ENCODE data around the gene TMOD3. TPM values are rescaled to one million over a fixed set of nuclear protein-coding genes. Genes with fewer than 3 reads are reported as not detected.
A peak's percentile ranks its signal among the peaks of the same experiment; 100 is the strongest.

Gene TMOD3
- total RNA-seq, 4 donors from 2014 or later, result 31.2 to 37.4 (median 36.7) TPM

DNA sequence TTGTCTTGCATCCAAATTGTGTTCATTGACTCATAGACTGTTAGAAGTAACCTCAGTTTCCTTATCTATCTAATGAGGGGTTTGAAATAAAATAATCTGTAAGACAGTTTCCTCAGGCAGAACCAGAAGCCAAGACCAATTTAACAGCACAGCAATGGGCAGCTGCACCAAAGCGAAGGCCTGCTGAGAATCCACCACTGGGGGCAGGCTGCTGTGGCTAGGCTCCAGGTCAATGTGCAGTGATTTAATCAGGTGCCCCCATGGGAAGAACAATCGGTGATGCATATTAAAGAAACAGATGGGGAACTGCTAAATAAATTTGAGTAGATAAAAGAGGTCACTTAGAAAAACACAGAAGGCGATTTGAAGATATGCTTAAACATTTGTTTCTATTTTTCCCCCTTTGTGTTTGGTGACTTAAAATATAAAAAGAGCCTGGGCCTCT is 28.0 kb upstream of the TMOD3 start:
- 63% methylated on average over 3 of the region's 3 CpGs for WGBS

GRCh38 chr15:51802593-51802992 is 26.9 kb upstream of the TMOD3 start:
- H3K36me3 ChIP-seq, result peaks cover 26% of the 10 kb centered on the region
- DNase-seq (ENCODE audit: low spot score in 2 of 2), result no peak
- no peak overlapping the region for H3K27ac ChIP-seq
- H3K4me3 ChIP-seq, result no peak overlapping the region
- no peaks in the 10 kb centered on the region for H3K4me1 ChIP-seq
- H3K9me3 ChIP-seq, result no peaks in the 10 kb centered on the region
- H3K27me3 ChIP-seq, result no peaks in the 10 kb centered on the region
- 86% methylated on average over 5 of the region's 5 CpGs for WGBS
- TF ChIP-seq EP300 (IDR thresholded peaks at IDR 0.05) (no peak), POLR2AphosphoS5 (IDR thresholded peaks at IDR 0.05) (no peak), POLR2A (IDR thresholded peaks at IDR 0.05) (no peak)
- TF ChIP-seq, protein P1, sequence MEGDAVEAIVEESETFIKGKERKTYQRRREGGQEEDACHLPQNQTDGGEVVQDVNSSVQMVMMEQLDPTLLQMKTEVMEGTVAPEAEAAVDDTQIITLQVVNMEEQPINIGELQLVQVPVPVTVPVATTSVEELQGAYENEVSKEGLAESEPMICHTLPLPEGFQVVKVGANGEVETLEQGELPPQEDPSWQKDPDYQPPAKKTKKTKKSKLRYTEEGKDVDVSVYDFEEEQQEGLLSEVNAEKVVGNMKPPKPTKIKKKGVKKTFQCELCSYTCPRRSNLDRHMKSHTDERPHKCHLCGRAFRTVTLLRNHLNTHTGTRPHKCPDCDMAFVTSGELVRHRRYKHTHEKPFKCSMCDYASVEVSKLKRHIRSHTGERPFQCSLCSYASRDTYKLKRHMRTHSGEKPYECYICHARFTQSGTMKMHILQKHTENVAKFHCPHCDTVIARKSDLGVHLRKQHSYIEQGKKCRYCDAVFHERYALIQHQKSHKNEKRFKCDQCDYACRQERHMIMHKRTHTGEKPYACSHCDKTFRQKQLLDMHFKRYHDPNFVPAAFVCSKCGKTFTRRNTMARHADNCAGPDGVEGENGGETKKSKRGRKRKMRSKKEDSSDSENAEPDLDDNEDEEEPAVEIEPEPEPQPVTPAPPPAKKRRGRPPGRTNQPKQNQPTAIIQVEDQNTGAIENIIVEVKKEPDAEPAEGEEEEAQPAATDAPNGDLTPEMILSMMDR (IDR thresholded peaks at IDR 0.05), result no peak

More for the DNA sequence above, 28.0 kb upstream of the TMOD3 start:
- H3K4me1 ChIP-seq, result no peaks in the 10 kb centered on the region
- no peak overlapping the region for H3K27ac ChIP-seq
- TF ChIP-seq POLR2AphosphoS5 (IDR thresholded peaks at IDR 0.05), result no peak
- TF ChIP-seq, protein P1 (IDR thresholded peaks at IDR 0.05), result peak in 1 of 2 donors; percentile 35
- no peak for DNase-seq (ENCODE audit: low spot score in 2 of 2)
- H3K4me3 ChIP-seq, result no peak overlapping the region
- H3K9me3 ChIP-seq, result no peaks in the 10 kb centered on the region
- H3K27me3 ChIP-seq, result no peaks in the 10 kb centered on the region
- peaks cover 19% of the 10 kb centered on the region for H3K36me3 ChIP-seq

DNA sequence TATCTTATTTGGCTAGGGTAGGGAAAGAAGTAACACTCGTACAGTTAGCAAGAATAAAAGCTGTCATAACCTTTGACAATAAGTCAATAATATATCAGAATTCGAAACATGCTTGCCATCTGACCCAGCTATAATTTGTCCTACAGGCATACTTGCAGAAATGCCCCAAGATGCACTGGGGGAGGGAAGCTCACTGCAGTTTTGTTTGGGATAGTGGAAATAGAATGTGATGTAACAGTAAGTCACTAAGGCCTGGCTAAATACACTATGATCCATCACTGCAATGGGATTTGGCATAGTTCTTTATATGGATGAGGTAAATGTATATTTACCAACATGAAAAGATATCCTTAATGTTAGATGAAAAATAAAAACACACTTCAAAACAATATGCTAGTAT is 25.5 kb upstream of the TMOD3 start:
- WGBS, result 87% methylated on average over 2 of the region's 2 CpGs

DNA sequence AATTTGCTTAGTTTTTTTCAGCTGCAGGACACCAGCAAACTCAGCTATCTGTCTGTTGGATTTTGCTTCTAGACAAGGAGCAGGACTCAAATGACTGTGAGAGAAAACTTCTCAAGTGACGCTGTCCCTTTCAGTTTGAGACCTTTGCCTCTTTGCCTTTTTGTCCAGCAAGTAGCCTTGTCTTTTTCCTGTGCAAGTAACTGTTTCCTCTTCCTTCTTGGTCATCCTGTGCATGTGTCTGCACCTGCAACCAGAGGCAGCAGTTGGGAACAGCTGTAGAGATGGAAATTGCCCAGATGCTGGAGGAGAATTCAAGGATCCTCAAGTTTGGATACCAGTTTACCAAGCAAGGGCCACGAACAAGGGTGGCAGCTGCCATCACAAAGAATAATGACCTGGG is 23.3 kb upstream of the TMOD3 start:
- 81% methylated on average over 2 of the region's 2 CpGs for WGBS
- H3K27me3 ChIP-seq, result no peaks in the 10 kb centered on the region
- no peak for TF ChIP-seq EP300 (IDR thresholded peaks at IDR 0.05)
- TF ChIP-seq POLR2A (IDR thresholded peaks at IDR 0.05), result no peak
- TF ChIP-seq POLR2AphosphoS5 (IDR thresholded peaks at IDR 0.05), result no peak
- TF ChIP-seq, protein P1 (IDR thresholded peaks at IDR 0.05), result no peak
- no peak for DNase-seq (ENCODE audit: low spot score in 2 of 2)
- no peak overlapping the region for H3K4me3 ChIP-seq
- no peak overlapping the region for H3K27ac ChIP-seq
- H3K4me1 ChIP-seq, result no peaks in the 10 kb centered on the region
- no peaks in the 10 kb centered on the region for H3K9me3 ChIP-seq
- H3K36me3 ChIP-seq, result peaks cover 15% of the 10 kb centered on the region

More for the DNA sequence above, 25.5 kb upstream of the TMOD3 start:
- H3K4me1 ChIP-seq, result no peaks in the 10 kb centered on the region
- no peaks in the 10 kb centered on the region for H3K9me3 ChIP-seq
- H3K4me3 ChIP-seq, result no peak overlapping the region
- no peak overlapping the region for H3K27ac ChIP-seq
- TF ChIP-seq POLR2AphosphoS5 (IDR thresholded peaks at IDR 0.05) (no peak), POLR2A (IDR thresholded peaks at IDR 0.05) (no peak), EP300 (IDR thresholded peaks at IDR 0.05) (no peak)
- TF ChIP-seq, protein P1 (IDR thresholded peaks at IDR 0.05), result no peak
- DNase-seq (ENCODE audit: low spot score in 2 of 2), result no peak
- H3K36me3 ChIP-seq, result peaks cover 20% of the 10 kb centered on the region
- H3K27me3 ChIP-seq, result no peaks in the 10 kb centered on the region

DNA sequence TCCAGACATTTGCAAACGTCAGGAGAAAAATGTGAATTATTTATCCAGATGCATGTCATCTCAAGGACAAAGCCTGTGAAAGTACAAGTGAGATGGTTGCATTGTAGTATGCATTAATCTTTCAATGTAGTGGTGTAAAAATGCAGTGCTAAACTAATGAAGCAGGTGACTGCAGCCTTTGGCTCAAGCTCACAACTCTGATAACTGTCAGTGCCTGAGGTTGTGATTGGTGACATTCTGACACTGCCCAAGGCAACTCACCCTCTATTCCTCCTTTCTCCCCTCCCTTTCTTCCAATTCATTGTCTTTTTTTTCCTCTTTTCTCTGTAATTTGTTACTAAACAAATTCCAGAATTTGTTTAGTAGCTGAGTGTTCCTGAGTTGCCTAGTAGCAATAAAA is 20.0 kb upstream of the TMOD3 start:
- H3K4me1 ChIP-seq, result no peaks in the 10 kb centered on the region
- H3K27ac ChIP-seq, result no peak overlapping the region
- WGBS, result 73% methylated on average over 1 of the region's 1 CpG

More for the DNA sequence above, 20.0 kb upstream of the TMOD3 start:
- DNase-seq (ENCODE audit: low spot score in 2 of 2), result no peak
- no peak overlapping the region for H3K4me3 ChIP-seq
- TF ChIP-seq POLR2AphosphoS5 (IDR thresholded peaks at IDR 0.05) (no peak), EP300 (IDR thresholded peaks at IDR 0.05) (no peak)
- TF ChIP-seq, protein P1 (IDR thresholded peaks at IDR 0.05), result no peak
- H3K36me3 ChIP-seq, result peaks cover 15% of the 10 kb centered on the region
- H3K9me3 ChIP-seq, result no peaks in the 10 kb centered on the region
- no peaks in the 10 kb centered on the region for H3K27me3 ChIP-seq
